GM19455 (cell line): Measurements from ENCODE around the gene ACAA2.
A peak's percentile ranks its signal among the peaks of the same experiment; 100 is the strongest.
"Not testable (repeated sequence)": the region's sequence is repeated elsewhere in the genome, so short reads cannot be mapped to it uniquely, and the experiment has no call there.

Experiments used
- ATAC-seq: cut with Tn5 transposase; IDR thresholded peaks from one replicate; pipeline ENCODE4 v1.9.1; 2021; ENCODE audit not compliant: unreplicated experiment

ACAA2 gene

GRCh38 chr18:49845629-49846360, 32.5 kb upstream of the ACAA2 start:
- no peak for ATAC-seq

DNA sequence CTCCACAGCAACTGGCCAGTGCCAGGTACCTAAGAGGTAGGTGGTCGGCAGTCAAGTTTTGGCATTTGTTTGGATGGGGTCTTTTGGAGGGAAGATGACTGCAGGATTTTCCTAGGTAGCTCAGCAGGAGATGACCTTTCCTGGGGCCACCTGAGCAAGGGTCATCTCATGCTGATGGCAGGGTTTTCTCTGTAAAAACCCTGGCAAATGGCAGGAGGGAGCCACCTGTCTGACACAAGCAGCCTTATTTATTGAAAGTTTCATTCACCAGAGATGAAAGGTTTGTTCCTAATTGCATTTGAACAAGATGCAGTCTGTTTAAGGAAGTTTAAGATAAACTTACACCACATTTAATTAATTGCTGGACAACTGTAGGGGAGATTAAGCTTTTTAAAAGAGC, 31.6 kb upstream of the ACAA2 start:
- no peak for ATAC-seq

- no peak for ATAC-seq
These were observed 30.7 kb upstream of the ACAA2 start for GRCh38 chr18:49843778-49844625.

DNA sequence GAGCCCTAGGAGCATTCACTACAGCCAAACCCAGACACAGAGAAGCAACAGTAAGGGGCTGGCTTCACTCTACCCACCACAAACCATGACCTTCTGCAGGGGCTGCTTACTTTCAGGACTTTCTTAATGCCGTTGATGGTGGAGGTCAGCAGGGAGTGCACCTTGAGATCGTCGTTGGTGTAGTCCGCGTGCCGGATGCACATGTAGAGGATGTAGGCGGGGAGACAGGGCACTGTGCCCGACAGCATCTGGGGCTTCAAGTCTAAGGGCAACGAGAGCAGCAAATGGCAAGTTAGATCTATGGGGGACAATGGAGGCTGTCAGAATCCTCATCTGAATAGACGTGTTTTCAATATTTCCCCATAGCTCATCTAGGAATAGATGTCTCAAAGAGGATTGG, 29.8 kb upstream of the ACAA2 start:
- ATAC-seq, result no peak

DNA sequence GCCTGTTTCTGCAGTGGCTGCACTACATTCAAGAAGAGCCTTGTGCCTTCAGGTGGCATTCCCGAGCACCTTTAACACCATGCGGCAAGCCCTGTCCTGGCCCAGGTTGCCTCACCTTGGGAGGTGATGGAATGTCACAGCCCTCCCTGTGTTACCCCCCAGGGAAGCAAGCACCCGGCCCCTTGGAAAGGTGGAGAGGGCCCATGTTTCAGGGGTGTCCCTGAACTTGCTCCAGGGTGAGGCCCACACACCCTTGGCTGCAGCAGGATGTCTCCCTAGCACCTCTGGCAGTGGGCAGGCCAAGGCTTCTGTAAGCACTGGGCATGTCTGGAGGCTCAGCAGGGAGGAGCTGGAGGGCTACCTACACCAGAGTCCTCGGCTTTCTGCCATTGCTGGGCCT, 29.3 kb upstream of the ACAA2 start:
- ATAC-seq, result no peak

DNA sequence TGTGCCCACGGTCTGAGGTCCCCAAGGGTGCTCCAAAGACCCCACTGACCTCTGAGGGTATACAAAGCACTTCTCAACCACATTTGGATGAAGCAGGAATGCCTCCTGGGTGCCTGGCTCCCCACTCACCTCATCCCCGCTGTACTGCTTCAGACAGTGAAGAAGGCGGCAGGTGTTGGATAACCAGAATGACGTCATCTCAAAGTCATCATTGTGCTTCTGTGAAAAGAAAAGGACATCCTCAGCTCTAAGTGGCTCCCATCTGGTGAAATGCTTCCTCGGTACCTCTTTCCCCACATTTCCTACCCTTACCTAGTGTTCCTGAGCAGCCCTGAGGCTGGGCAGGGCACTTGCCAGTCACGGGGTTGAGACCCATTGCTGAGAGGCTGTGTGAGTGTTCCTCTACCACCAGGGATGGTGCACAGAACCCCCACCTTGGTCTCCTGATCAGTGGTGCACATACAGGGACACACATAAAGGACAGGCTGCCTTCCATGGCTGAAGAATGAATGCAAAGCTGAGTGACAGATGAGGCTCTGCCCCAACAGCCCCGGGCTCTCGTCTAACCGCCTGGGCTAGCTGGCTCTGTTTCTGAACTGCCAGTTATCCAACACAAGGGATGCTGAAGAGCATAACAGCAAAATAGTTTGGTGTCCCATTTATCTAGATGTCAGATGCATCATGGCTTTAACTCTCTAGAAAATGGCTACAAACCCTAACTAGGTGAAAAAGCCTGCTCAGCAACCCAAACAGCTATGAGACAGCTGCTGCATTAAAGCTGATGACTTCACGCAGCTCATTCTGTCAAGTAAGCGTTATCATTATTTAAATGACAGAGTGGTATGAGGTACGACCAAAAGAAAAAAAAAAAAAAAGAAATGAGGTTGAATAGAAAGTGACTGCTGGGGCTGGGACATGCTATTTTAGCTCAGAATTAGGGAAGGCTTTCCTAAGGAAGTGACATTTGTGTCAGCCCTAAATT, 28.2 kb upstream of the ACAA2 start:
- no peak for ATAC-seq

DNA sequence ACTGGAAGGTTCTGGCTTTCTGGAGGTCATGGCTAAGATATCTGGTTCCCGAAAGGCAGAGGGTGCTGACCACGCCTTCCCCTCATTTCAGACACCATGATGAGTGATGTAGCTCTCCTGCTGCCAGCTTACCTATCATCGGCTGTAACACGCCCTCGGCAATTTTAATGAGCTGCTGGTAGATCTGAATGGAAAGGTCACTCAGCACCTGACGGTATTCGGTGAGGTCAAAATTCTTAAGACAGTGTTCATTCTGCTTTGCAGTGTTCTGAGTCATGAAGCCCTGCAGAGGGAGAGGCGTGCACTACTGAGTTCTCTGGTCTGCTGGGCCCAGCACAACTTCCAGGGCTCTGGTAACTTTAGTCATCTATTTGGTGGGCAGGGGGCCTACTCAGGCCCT, 25.7 kb upstream of the ACAA2 start:
- ATAC-seq, result no peak

DNA sequence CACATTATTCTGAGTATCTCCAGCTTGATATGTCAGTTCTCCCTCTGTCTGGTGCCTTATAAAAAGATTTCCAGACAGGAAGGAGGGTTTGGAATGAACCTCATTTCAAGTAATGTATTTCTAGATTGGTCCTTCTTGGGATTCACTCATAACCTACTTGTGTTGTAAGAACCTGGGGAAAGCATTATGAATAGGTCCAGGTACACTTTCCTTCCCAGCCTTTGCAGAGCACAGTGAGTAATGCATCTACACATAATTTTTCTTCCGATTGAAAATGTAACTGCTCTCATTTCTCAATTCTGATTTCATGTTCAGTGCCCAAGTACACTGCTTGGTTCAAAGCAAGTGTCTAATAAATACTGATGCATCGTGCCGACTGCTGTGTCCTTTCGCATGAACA, 25.0 kb upstream of the ACAA2 start:
- ATAC-seq, result no peak

- no peak for ATAC-seq
These were observed 24.6 kb upstream of the ACAA2 start for GRCh38 chr18:49837889-49838288.

DNA sequence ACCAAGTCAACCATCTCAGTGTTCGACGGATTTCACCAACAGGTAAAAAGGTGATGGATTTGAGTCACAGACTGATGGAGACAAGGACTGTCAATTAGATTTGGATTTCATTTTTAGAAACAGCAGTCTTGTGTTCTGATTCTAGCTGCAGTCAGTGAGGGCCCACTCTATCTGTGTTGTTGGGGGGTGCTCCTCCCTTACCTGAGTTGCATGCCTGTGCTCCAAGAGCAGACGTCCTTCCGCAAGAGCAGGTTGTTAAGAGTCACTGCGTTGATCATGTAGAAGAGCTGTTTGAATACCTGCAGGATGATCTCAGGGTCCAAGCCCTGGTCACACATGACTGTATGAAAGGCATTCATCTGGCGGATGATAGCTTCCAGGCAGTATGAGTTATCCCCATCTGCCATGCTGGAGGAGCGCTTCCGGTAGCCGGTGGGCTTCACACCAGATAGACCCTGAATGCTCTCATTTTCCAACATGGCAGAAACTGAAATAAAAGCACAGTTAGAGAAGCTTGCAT, 24.0 kb upstream of the ACAA2 start:
- not testable (repeated sequence) for ATAC-seq

- ATAC-seq, result no peak
These were observed 22.1 kb upstream of the ACAA2 start for GRCh38 chr18:49835405-49835804.

DNA sequence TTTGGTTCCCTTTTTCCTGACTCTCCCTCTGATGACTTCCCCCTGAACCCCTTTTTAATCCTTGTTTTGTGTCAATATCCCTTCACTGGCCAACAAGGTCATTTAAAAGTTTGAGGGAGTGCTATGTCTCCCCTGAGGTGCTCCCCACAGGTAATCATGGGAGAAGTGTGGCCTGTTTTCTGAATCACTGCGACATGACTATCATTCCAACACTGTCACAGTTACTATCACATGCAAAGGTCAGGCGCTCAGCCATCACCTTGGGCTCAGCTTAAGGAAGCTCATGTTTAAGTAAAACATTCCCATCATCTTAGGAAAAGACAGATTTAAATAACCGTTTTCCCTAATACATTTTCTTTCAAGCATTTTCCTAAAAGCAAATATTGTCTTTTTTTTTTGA, 20.9 kb upstream of the ACAA2 start:
- no peak for ATAC-seq

DNA sequence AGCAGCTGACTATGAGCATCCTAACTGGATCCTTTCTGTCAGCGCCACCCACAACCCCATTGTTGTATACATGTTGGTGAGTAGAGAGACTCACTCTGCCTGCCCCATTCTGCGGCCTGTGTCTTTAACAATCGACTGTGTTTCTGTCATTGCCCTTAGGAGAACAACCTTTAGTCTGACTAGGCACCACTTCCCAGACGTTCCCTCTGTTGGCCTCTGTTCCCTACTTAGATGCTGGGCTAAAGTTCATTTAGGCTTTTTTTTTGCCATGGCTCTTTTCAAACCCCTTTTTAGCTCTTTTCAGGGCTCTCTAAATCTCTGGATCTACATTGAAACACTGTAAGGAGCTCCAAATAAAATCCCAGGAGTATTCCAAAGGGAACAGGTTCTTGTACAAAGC, 20.5 kb upstream of the ACAA2 start:
- no peak for ATAC-seq

DNA sequence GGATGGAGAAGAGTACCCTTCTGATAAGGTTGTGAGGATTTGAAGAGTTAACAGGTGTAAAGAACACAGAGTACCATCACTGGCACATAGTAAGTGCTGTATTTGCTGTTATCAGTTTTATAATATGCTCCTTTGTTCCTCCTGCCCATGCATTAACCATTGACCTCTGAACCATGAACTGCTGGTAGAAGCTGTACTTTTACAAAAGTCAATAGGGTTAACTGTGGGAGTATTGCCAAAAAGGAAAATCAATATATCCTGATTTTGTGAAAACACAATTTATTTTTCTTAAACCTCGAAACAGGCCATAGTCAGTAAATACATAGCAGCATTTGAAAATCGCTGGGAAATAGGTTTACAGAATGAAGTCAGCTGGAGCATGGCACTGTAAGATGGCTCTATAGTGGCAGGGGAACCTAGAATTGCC, 18.9 kb upstream of the ACAA2 start:
- no peak for ATAC-seq

GRCh38 chr18:49827996-49828395, 14.7 kb upstream of the ACAA2 start:
- ATAC-seq, result no peak

DNA sequence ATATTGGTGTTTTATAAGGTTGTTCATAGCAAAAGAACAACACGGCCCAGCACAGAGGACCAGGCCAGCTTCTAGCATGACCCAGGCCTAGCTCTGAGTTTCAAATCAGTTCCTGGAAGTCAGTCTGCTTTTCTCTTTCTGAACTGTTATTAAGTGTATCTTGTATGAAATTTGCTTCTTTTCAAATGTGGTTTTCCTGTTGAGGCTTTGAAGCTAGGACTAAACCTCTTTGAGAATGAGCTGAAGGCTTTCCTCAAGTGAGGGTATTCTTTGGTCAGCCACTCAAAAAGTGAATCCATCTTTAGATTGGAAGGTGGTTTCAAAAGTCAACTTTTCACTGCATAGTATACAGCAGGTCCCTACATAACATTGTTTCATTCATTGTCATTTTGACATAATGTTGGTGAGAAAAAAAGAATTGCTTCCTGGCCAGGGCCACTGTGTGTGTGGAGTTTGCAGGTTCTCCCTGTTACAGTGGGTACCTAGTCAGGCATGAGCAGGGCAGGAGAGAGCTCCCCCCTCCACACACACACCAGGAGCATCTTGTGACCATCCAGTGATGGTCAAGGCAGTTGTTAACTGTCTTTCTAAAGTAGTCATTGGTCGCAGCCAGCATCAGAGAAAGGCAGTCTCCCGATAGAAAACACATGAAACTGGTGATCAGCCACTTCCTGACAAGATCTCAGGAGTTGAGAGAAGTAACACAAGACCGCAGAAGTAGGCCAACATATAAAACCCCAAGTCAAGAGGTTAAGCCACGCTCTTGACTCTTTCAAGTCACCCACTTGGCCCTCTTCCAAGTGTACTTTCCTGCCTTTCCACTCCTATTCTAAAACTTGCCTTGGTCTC, 6.7 kb upstream of the ACAA2 start:
- ATAC-seq, result no peak

DNA sequence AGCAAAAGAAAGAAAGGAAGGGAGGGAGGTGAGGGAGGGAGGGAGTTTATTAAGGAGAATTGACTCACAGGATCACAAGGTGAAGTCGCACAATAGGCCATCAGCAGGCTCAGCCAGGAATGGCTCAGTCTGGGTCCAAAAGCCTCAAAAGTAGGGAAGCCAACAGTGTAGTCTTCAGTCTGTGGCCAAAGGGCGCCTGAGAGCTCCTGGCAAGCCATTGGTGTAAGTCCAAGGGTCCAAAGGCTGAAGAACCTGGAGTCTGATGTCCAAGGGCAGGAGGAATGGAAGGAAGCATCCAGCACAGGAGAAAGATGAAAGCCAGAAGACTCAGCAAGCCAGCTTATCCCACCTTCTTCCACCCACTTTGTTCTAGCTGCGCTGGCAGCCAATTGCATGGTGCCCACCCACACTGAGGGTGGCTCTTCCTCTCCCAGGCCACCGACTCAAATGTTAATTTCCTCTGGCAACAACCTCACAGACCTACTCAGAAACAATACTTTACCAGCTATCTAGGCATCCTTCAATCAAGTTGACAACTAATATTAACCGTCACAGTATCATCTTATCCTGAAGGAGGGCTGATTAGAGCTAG, 5.8 kb upstream of the ACAA2 start:
- ATAC-seq, result no peak

- ATAC-seq, result no peak
These were observed 4.6 kb upstream of the ACAA2 start for GRCh38 chr18:49817947-49818346.

DNA sequence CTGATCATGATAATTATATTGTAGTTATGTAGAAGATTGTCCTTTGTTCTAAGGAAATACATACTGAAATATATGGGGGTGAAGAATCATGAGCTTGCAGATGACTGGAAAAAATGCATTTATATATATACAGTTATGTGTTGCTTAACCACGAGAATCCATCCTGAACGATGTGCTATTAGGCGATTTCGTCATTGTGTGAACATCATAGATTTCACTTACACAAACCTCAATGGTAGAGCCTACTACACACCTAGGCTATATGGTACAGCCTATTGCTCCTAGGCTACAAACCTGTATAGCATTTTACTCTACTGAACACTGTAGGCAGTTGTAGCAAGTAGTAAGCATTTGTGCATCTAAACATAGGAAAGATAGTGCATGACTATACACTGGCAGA, 2.6 kb upstream of the ACAA2 start:
- no peak for ATAC-seq

GRCh38 chr18:49814147-49814499, 790 bp upstream of the ACAA2 start:
- ATAC-seq, result peak; percentile 26
